Measurements from ENCODE around the gene SLC29A1.
"Not testable (repeated sequence)": the region's sequence is repeated elsewhere in the genome, so short reads cannot be mapped to it uniquely, and the experiment has no call there.

Gene SLC29A1

GRCh38 chr6:44221961-44222335, 1.4 kb upstream of the SLC29A1 start:
- no peak for DNase-seq

DNA sequence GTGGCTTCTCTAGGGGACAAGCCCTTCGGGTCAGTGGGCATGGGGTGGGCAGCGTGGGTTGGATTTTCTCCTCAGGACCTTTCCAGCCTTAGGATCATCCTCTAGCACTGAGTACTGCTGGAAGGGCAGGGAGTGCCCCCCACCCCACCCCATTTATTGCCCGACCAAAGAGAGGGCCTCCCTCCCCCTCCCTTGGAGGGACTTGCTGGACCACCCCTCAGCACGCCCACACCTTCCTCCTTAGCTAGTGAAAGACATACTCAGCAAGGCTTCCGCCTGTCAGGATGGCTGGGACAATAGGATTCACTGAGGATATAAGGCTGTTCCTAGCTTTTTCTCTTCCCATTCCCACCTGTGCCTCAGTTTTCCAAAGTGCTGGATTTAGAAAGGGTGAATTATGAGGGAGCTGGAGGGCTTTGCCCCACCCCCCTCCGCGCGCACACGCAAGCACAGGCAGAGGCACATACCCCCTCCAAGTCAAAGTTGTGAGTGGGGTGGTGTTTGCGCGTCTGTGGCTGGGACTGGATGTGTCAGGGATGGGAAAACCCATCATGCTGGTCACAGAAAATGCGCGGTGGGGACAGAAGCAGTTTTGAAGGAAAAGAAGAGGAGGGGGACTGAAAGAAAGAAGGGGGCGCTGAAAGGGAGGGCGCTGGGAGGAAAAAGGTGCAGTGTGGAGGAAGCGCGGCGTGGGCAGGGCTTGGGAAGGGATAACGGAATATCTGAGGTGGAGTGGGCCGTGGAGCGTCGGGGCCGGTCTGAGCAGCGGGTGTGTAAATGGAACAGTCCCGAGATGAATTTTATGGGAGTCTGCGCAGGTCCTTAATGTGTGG, 693 bp upstream of the SLC29A1 start:
- DNase-seq, result peak; percentile 62

GRCh38 chr6:44224029-44224964, 902 bp downstream of the SLC29A1 start:
- no peak for DNase-seq

- no peak for DNase-seq
Measured at GRCh38 chr6:44224965-44225305, 1.5 kb downstream of the SLC29A1 start.

DNA sequence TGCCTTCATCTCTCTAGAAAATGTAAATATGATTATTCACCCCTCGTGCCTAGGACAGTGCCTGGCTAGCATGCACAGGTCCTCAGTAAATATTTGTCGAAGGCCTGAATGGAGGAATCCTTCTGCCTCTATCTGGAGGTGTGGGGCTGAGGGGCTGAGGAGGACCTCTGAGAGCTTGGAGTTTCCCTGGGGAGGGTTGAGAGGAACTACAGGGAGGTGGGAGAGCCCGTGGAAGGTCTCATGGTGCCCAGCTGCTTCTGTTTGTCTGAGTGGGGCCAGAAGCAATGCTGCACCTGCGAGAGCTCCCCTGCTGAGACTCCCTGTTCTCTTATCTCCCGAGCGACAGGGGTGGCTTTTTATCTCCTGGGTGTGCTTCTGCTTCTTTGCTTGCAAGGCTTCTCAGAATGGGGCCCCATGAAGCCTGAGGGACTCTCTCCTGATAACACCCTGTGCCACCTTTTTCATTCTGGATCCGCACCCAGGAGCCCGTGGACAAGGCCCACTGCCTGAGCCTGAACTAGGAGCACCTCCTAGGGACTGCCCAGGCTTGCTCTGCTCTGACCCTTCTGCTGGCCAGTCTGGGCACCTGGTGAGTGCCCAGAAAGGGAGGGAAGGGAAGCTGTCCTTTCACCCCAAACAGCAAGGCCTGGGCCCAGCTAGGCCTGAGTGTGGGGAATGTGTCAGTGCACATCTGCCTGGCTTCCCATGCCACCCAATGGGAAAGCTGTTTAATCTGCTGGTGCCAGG, 2.4 kb downstream of the SLC29A1 start:
- no peak for DNase-seq

- DNase-seq, result peak; percentile 44
Measured at GRCh38 chr6:44226368-44227147, 3.2 kb downstream of the SLC29A1 start.

DNA sequence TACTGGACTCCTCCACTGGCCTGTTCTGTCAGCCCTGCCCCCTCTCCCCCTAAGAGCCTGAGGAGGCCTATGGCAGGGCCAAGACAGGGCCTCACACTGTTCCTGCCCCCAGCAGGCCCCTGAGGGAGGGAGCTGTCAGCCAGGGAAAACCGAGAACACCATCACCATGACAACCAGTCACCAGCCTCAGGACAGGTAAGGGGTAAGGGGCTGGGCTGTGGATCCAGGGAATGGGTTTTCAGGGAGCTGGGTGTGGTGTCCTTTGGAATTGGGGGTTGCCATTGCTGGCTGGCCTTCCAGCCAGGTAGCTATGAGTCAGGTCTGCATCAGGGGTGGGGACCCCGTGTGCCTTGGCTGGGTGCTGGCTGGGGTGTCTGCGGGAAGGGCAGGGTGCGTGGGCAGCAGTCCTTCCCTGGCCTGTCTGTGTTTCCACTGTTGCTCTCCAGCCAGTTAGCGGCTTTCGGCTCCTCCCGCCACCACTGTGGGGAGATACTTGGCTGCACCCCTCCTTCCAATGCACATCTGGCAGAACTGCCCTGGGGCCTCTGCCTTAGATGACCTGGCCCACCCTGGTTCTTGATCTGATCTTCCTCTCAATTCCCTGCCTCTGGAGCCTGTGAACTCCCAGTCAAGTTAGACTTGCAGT, 3.9 kb downstream of the SLC29A1 start:
- no peak for DNase-seq

GRCh38 chr6:44228031-44228430, 4.6 kb downstream of the SLC29A1 start:
- DNase-seq, result no peak

- no peak for DNase-seq
Measured at GRCh38 chr6:44228433-44228832, 5.0 kb downstream of the SLC29A1 start.

DNA sequence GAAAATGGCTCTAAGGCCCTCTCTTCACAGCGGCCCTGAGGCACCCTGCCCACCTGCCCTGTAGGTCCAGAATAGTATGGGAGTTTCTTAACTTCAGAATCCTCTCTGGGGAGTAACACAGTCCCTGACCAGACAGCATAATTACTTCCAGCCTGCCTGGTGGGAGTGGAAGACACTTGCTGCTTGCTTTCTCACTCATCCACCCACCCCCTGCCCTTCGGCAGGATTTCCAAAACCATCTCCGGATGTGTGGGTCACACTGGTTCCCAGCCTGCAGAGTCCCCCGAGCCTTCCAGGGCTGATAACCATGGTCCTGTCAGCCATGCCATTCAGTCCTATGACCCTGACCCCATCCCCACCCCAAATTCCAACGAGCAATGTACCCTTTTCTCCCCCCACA, 5.4 kb downstream of the SLC29A1 start:
- DNase-seq, result no peak

DNA sequence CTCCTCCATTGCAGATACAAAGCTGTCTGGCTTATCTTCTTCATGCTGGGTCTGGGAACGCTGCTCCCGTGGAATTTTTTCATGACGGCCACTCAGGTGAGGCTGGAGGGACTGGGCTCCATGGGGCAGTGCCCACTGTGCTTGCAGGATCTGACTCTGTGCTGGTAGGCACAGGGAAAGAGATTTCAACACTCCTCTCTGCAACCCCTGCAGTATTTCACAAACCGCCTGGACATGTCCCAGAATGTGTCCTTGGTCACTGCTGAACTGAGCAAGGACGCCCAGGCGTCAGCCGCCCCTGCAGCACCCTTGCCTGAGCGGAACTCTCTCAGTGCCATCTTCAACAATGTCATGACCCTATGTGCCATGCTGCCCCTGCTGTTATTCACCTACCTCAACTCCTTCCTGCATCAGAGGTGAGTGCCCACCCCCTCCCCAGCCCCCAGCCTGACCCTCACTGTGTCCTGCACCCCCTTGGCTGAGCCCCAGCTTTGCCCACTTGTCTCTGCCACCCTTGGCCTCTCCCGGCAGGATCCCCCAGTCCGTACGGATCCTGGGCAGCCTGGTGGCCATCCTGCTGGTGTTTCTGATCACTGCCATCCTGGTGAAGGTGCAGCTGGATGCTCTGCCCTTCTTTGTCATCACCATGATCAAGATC, 6.1 kb downstream of the SLC29A1 start:
- DNase-seq, result no peak

DNA sequence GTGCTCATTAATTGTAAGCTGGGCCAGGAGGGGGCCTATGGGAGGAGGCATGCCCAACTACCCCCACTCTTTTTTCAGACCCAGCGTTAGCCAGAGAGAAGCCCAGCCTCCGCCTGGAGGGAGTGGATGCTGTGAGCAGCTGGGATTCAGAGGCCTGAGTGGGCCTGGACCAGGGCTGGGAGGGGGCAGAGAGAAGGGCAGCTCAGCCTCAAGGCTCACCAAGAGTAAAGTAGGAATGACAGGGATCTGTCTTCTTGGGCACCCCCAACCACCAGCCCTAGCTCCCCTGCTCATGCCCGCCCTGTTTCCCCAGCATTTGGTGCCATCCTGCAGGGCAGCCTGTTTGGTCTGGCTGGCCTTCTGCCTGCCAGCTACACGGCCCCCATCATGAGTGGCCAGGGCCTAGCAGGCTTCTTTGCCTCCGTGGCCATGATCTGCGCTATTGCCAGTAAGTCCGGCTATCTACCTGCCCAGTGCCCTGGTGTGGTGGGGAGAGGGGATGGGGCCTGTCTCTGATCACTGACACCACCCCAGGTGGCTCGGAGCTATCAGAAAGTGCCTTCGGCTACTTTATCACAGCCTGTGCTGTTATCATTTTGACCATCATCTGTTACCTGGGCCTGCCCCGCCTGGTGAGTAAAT, 6.8 kb downstream of the SLC29A1 start:
- no peak for DNase-seq

DNA sequence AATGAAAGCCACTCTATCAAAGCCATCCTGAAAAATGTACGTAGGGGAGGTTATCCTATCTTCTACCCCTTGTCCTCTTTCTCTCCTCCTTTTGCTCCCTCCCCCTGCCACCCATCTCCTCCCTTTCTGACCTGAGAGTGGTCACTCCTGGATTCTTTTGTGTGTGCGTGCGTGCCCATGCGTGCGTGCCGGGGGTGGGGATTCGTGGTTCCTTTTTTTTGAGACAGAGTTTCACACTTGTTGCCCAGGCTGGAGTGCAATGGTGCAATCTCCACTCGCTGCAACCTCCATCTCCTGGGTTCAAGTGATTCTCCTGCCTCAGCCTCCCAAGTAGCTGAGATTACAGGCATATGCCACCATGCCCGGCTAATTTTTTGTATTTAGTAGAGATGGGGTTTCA, 8.0 kb downstream of the SLC29A1 start:
- DNase-seq, result not testable (repeated sequence)

DNA sequence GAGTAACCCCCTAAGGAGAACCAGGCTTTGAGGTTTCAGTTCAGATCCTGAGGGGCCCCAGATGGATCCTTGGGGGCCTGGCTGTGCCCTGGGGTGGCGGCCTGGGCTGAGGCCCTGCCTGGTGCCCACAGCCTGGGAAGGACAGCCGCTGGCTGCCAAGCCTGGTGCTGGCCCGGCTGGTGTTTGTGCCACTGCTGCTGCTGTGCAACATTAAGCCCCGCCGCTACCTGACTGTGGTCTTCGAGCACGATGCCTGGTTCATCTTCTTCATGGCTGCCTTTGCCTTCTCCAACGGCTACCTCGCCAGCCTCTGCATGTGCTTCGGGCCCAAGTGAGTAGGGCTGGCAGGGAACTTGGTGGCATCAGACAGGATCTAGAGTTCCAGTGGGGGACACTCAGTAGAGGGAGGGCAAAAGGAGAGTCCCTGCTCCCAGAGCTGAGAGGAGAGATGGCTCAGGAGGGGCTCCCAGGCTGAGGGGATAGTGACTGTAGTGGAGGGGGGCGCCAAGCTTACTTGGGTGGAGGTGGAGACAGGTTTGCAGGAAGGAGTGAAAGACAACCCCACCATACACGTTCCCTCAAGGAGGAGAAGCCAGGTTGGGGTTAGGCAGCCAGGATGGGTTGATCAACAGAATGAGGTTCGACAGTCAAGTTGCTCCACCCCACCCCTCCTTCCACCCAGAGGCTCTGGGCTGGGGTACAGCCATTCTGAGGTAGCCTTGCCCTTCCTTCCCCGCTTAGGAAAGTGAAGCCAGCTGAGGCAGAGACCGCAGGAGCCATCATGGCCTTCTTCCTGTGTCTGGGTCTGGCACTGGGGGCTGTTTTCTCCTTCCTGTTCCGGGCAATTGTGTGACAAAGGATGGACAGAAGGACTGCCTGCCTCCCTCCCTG, 9.5 kb downstream of the SLC29A1 start:
- DNase-seq, result no peak

DNA sequence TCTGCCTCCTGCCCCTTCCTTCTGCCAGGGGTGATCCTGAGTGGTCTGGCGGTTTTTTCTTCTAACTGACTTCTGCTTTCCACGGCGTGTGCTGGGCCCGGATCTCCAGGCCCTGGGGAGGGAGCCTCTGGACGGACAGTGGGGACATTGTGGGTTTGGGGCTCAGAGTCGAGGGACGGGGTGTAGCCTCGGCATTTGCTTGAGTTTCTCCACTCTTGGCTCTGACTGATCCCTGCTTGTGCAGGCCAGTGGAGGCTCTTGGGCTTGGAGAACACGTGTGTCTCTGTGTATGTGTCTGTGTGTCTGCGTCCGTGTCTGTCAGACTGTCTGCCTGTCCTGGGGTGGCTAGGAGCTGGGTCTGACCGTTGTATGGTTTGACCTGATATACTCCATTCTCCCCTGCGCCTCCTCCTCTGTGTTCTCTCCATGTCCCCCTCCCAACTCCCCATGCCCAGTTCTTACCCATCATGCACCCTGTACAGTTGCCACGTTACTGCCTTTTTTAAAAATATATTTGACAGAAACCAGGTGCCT, 10.2 kb downstream of the SLC29A1 start:
- DNase-seq, result no peak

DNA sequence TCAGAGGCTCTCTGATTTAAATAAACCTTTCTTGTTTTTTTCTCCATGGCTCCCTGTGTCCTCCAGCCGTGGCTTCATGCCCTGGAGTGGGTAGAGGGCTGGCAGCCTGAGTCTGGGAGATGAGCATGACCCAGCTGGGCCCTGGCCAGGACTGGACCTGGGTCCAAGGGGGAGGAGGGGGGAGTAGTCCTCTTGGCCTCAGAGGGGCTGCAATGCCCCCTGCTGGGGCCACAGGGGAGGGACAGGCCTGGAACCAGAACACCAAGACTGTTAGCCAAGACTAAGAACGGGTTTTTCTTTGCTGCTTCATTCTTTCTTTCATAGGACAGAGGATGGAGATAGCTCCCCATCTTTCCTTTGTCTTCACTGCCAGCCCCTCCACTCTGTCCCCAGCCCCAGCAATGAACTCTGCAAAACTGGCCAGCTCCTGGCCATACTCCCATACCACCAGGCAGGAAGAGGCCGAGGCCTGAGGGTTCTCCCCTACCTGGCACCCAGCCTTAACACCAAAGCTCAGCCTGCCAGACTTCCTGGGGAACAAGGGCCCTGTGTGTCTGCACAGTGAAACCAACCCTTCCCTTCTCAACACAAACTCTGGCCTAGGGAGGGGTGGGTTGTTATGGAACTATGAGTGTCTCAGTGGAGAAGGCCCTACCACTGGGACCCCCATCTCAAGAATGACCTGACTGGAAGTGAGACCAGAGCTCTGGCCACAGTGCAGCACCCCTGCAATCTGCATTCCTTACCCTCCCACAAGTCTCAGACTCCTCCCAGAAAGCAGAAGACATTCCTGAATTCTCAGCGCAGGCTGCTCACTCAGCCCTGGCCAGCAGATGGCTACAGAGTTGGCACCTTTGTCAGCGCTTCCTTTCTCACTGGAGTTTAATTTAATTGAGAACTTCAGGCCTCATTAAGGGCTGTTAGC, 11.0 kb downstream of the SLC29A1 start:
- DNase-seq, result peak; percentile 57

DNA sequence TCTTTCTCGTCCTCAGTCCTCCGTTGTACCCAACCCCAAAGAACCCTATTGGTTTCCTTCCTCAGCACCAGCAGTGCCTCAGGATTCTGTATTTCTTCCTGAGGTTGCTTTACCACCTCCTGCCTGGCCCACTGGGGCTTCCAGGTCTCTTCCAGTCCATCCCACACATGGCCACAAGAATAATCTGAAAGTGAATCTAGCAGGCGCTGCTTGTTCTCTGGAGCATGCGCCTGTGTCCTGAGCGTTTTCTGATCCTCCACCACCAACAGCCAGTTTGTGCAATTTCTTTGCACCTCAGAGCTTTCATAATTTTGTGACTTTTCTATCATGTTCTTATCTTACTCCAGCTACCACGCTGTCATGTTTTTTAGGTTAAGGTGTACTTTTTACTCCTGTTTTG, 11.9 kb downstream of the SLC29A1 start:
- no peak for DNase-seq

Data from right kidney (tissue), 1 donor.